Measurements from ENCODE around the gene DIS3L2. TPM values are rescaled to one million over a fixed set of nuclear protein-coding genes. Genes with fewer than 3 reads are reported as not detected.

Gene DIS3L2
- total RNA-seq, 4 donors from 2014 or later, result 16.1 to 26.7 (median 22.0) TPM

- intact Hi-C loops (cut with DNase I), result no loop called here
- 88% methylated on average over 2 of the region's 2 CpGs for WGBS
- Histone ChIP-seq H3K4me1 (peaks cover 0 to 6% (median 4%) of the 10 kb centered on the region in 4 donors), H3K4me3 (no peak overlapping the region), H3K27ac (replicated peaks in 1 of 4) (no peak overlapping the region), H3K36me3 (no peaks in the 10 kb centered on the region), H3K27me3 (no peaks in the 10 kb centered on the region), H3K9me3 (no peaks in the 10 kb centered on the region)
- no peak for TF ChIP-seq POLR2A (IDR thresholded peaks at IDR 0.05; ENCODE audit: low read depth)
- no peak for TF ChIP-seq POLR2AphosphoS5 (IDR thresholded peaks at IDR 0.05)
- no peak for TF ChIP-seq CTCF (IDR thresholded peaks at IDR 0.05)
- TF ChIP-seq EP300 (IDR thresholded peaks at IDR 0.05), result no peak
- no peak for DNase-seq (ENCODE audit: extremely low spot score)
These were observed 92.3 kb downstream of the DIS3L2 start for GRCh38 chr2:232053777-232054176.

- intact Hi-C loops (cut with DNase I), result no loop called here
- Histone ChIP-seq H3K4me3 (no peak overlapping the region), H3K27me3 (no peaks in the 10 kb centered on the region), H3K27ac (replicated peaks in 1 of 4) (no peak overlapping the region), H3K4me1 (peaks cover 0 to 14% (median 11%) of the 10 kb centered on the region in 4 donors), H3K9me3 (no peaks in the 10 kb centered on the region), H3K36me3 (no peaks in the 10 kb centered on the region)
- TF ChIP-seq EP300 (IDR thresholded peaks at IDR 0.05) (no peak), CTCF (IDR thresholded peaks at IDR 0.05) (no peak), POLR2A (IDR thresholded peaks at IDR 0.05; ENCODE audit: low read depth) (no peak), POLR2AphosphoS5 (IDR thresholded peaks at IDR 0.05) (no peak)
- WGBS, result 86% methylated on average over 5 of the region's 5 CpGs
- DNase-seq (ENCODE audit: extremely low spot score), result no peak
These were observed 96.8 kb downstream of the DIS3L2 start for GRCh38 chr2:232058063-232058877.

- no peaks in the 10 kb centered on the region for H3K36me3 ChIP-seq
- H3K4me3 ChIP-seq, result no peak overlapping the region
- H3K27me3 ChIP-seq, result no peaks in the 10 kb centered on the region
- no peak for DNase-seq (ENCODE audit: extremely low spot score)
- intact Hi-C loops (cut with DNase I), result no loop called here
- no peaks in the 10 kb centered on the region for H3K9me3 ChIP-seq
- H3K4me1 ChIP-seq, result peaks cover 0 to 14% (median 11%) of the 10 kb centered on the region in 4 donors
- TF ChIP-seq POLR2A (IDR thresholded peaks at IDR 0.05; ENCODE audit: low read depth) (no peak), CTCF (IDR thresholded peaks at IDR 0.05) (no peak), EP300 (IDR thresholded peaks at IDR 0.05) (no peak), POLR2AphosphoS5 (IDR thresholded peaks at IDR 0.05) (no peak)
- no peak overlapping the region for H3K27ac ChIP-seq (replicated peaks in 1 of 4)
These were observed 97.4 kb downstream of the DIS3L2 start for GRCh38 chr2:232058931-232059330.

- no peak for DNase-seq (ENCODE audit: extremely low spot score)
- Histone ChIP-seq H3K9me3 (no peaks in the 10 kb centered on the region), H3K4me1 (peaks cover 0 to 14% (median 11%) of the 10 kb centered on the region in 4 donors), H3K36me3 (no peaks in the 10 kb centered on the region), H3K27me3 (no peaks in the 10 kb centered on the region), H3K4me3 (no peak overlapping the region), H3K27ac (replicated peaks in 1 of 4) (no peak overlapping the region)
- TF ChIP-seq EP300 (IDR thresholded peaks at IDR 0.05) (no peak), POLR2AphosphoS5 (IDR thresholded peaks at IDR 0.05) (no peak), POLR2A (IDR thresholded peaks at IDR 0.05; ENCODE audit: low read depth) (no peak), CTCF (IDR thresholded peaks at IDR 0.05) (no peak)
- WGBS, result 92% methylated on average over 4 of the region's 4 CpGs
- intact Hi-C loops (cut with DNase I), result no loop called here
These were observed 99.8 kb downstream of the DIS3L2 start for GRCh38 chr2:232061265-232061664.

All from esophagus muscularis mucosa (tissue), 4 donors.